ENCODE data around the gene SPTSSA.

Gene SPTSSA

DNA sequence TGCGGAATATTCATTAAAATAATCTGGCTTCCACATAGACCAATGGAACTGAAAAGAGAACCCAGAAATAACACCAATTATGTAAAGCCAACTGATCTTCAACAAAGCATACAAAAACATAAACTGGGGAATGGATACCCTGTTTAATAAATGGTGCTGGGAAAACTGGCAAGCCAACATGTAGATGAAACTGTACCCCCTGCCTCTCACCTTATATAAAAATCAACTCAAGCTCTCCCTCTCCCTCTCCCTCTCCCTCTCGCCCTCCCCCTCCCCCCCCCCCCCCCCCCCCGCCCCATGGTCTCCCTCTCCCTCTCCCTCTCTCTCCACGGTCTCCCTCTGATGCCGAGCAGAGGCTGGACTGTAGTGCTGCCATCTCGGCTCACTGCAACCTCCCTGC, 13.1 kb upstream of the SPTSSA start:
- DNase-seq, result no peak
- in situ Hi-C loops (cut with HindIII; ENCODE audit: low pct_ligation_motif_present, low pct_unique_long_range_greater_than_20kb, low sequenced_read_pairs), result no loop called here

DNA sequence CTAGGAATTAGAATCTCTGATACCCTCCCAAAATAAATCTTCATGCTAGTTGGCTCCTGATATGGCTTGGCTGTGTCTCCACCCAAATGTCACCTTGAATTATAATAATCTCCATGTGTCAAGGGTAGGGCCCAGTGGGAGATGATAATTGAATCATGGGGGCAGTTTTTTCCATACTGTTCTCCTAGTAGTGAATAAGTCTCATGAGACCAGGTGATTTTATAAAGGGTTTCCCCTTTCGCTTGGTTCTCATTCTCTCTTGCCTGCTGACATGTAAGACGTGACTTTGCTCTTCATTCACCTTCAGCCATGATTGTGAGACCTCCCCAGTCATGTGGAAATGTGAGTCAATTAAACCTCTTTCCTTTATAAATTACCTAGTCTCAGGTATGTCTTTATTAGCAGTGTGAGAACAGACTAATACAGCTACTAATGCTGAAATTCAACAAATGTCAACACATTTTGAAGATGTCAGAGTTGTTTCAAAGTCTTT, 12.2 kb upstream of the SPTSSA start:
- no peak for DNase-seq
- in situ Hi-C loops (cut with HindIII; ENCODE audit: low pct_ligation_motif_present, low pct_unique_long_range_greater_than_20kb, low sequenced_read_pairs), result no loop called here

DNA sequence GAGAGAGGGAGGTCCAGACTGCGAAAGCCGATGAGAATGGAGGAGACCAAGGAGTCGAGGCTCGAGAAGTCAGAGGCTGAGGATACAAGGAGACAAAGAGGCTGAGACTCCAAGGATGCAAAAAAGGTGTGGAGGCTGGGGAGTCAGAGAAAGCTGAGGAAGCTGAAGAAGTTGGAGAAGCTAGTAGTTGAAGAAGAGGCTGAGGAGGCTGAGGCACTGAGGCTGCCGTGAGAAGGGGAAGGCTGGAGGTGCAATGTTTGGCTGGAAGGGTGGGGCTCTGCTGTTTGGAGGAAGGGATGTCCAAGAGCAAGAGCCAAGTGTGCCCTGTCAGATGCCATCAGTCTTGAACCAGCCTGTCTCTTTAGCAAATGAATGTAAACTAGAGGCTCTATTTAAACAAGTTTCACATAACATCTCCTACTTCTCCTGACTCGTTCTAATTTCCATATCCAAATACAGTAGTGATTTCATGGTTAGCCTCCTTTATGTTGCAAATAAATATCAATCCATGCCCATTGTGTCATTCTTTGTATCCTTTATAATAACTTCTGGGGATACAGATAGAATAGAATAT, 10.8 kb upstream of the SPTSSA start:
- in situ Hi-C loops (cut with HindIII; ENCODE audit: low pct_ligation_motif_present, low pct_unique_long_range_greater_than_20kb, low sequenced_read_pairs), result no loop called here
- no peak for DNase-seq

DNA sequence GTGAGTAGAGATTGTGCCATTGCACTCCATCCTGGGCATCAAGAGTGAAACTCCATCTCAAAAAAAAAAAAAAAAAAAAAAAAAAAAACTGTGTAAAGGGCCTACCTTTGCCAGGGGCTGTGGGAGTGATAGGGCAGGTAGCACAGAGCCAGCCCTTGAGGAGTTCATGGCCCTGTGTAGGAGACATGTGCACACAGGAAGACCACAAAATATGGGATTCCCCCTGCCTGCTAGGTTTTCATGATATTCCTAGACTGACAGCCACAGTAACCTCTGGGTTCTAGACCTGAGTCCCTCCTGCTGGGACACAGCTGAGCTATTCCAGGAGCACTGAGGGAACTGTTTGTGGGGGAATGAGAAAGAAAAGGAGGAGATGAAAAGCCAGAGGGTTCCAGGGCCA, 8.3 kb upstream of the SPTSSA start:
- no peak for DNase-seq
- in situ Hi-C loops (cut with HindIII; ENCODE audit: low pct_ligation_motif_present, low pct_unique_long_range_greater_than_20kb, low sequenced_read_pairs), result no loop called here

DNA sequence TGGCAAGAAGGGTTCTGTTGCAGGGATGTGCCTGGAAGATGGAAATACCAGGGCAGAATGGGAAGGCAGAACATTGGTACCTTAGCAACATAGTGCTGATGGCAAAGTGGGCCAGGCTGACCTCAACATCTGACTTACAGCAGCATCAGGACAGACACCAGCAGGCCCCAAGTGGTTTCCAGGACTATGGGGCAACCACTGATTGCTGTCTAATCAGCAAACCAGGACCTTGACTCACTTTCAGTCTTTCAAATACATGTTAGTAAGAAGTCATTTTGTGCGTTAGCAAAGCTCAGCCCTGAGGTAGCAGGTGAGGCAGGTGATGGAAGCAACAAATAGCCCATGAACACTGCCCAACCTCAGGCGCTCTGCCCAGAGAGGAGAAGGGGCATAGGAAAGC, 4.7 kb upstream of the SPTSSA start:
- no peak for DNase-seq
- in situ Hi-C loops (cut with HindIII; ENCODE audit: low pct_ligation_motif_present, low pct_unique_long_range_greater_than_20kb, low sequenced_read_pairs), result no loop called here

DNA sequence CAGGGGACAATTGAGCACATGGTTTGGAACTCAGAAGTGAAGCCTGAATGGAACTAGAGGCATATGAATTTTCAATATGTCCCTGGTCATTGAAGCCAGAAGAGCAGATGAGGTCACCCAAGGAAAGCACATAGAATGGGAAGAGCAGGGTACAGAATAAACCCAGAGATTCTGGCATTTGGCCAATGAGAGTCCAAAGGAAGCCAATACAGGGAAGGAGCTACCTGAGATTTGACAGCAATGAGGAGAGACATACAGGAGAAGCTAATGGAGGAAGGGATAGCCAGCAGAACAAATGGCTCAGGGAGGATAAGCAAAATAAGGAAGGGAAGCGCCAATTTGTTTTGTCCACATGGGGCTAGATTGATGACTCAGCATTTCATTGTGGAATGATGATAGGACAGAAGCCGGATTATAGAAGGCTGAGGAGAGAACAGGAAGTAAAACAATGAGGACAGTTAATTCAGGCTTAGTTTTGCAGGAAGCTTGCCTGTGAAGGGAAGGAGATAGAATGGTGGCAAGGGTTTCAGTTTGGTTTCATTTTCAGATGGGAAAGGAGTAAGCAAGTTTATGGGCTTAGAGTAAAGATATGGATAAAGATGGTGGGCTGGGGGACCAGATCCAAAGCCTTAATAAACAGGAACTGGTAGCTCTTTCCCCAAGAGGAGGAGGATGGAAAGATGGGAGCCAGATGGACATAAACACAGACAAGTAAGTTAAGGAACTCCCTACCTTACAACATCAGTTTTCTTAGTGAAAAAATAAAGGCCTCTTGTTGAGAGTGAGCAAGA, 3.2 kb upstream of the SPTSSA start:
- in situ Hi-C loops (cut with HindIII; ENCODE audit: low pct_ligation_motif_present, low pct_unique_long_range_greater_than_20kb, low sequenced_read_pairs), result no loop called here
- DNase-seq, result peak; percentile 8

DNA sequence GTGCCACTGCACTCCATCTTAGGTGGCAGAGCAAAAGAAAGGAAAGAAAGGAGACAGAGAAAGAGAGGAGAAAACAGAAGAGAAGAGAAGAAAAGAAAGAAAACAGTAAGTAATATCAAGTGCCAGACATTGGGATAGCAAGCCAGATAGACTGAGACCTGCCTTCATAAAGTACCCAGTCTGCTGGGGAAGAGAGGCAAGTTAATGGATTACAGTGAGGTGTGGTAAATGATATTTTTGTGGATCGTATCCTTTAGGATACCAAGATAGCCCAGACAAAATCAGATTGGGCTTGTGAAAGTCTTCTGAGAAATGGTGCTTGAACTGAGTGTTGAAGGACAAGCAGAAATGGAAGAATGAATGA, 1.5 kb upstream of the SPTSSA start:
- in situ Hi-C loops (cut with HindIII; ENCODE audit: low pct_ligation_motif_present, low pct_unique_long_range_greater_than_20kb, low sequenced_read_pairs), result no loop called here
- no peak for DNase-seq

DNA sequence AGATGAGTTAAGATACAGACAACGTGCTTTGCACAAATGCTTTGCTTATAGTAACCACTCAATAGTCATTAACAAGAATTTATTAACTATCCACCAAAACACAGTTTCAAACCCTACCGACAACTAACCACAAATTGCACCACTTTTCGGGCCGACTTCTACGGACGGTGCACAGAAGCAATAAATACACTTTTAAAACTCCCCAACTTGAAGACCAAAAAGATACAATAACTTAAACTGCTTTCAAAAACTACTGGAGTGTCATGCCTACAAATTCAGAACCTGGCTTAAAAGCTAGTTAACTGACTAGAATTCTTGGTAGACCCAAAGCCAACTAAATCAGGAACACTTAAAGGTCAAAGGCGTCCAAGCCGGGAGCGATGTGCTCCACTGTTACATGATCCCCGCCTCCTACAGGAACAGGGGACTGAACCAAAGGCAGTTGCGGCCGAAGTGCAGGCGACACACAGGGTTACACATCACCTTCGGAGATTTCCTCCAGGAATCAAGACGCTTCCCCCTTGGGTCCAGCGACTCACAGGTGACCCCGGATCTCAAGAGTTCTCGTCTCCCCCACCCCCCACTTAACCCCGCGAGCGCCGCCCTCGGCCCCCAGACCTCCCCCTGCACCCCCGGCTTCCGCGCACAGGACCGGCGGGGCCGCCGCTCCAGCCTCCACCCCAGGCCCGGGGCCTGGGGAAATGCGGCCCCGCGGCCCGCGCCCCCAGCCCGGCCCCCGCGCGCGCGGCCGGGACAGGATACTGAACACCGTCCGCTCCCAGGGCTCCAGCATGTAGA, 507 bp downstream of the SPTSSA start:
- peak; percentile 52 for DNase-seq
- in situ Hi-C loops (cut with HindIII; ENCODE audit: low pct_ligation_motif_present, low pct_unique_long_range_greater_than_20kb, low sequenced_read_pairs), result no loop called here

DNA sequence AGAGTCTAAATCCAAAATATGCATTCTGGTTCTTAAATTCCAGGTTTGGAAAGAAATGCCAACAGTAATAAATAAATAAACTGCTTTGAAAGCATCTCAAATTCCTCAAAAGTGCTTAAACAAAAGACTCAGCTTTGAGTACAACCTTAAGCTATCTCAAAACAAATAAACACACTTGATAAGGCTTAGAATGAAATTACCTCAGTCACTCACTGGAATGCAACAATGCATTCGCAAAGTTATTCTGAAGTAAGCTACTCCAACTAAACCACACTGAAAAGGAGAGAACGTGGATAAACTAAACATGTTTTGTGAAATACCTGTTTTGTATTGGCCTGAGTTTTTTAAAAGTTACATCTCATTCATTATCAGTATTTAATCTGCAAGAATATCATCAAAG, 1.2 kb downstream of the SPTSSA start:
- peak; percentile 10 for DNase-seq
- in situ Hi-C loops (cut with HindIII; ENCODE audit: low pct_ligation_motif_present, low pct_unique_long_range_greater_than_20kb, low sequenced_read_pairs), result no loop called here

DNA sequence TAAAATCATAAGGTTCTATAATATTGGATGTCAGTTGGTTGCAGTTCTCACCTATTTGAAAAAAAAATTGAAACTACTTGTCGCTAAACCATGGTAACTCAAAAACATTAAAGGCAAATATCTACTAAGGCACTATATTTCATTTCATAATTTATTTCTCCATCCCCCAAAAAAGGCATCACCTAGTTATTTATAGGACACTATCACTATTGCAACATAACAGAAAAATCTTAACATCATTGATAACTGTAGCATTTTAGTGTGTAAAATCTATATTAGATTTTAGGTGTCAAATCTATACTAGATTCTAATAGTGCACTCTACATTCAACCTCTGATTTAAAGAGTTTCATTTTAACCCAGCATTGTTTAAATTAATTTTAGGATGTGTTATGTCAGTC, 1.7 kb downstream of the SPTSSA start:
- in situ Hi-C loops (cut with HindIII; ENCODE audit: low pct_ligation_motif_present, low pct_unique_long_range_greater_than_20kb, low sequenced_read_pairs), result no loop called here

DNA sequence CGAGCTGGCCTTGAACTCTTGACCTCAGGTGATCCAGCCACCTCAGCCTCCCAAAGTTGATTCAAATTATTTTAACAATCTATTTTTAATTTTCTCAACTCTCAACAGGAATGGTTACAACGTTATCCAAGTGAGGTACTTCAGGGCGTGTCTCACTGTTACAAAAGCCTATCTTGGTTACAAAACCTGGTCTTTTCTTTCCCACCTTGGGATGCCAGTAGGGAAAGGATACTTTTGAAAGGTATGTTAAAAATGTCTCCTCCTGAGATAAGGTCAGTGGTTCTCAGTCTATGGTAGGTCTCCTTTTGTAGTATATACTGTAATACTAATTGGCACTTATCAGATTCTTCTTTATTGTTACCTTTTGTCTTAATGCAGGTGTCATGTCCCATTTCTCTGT, 4.9 kb downstream of the SPTSSA start:
- in situ Hi-C loops (cut with HindIII; ENCODE audit: low pct_ligation_motif_present, low pct_unique_long_range_greater_than_20kb, low sequenced_read_pairs), result no loop called here
- DNase-seq, result no peak

More for the DNA sequence above, 1.7 kb downstream of the SPTSSA start:
- no peak for DNase-seq

DNA sequence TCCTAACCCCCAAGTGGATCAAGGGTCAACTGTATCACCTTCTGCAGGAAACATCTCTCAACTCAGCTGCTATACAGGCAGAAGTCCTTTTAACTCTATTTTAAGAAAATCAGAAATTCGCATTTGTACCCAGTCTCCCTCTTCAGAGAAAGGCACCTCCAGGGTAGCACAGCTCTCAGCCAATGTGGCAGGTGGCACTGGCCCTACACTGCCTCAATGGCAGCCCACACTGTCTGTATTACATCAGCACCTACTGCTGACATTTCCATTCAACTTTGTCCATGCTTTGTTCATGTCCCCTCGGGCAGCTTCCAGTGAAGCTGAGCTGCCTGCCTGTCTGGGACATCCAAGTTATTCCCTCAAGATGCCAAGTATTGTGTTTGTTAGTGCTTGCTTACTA, 8.8 kb downstream of the SPTSSA start:
- in situ Hi-C loops (cut with HindIII; ENCODE audit: low pct_ligation_motif_present, low pct_unique_long_range_greater_than_20kb, low sequenced_read_pairs), result no loop called here
- no peak for DNase-seq

DNA sequence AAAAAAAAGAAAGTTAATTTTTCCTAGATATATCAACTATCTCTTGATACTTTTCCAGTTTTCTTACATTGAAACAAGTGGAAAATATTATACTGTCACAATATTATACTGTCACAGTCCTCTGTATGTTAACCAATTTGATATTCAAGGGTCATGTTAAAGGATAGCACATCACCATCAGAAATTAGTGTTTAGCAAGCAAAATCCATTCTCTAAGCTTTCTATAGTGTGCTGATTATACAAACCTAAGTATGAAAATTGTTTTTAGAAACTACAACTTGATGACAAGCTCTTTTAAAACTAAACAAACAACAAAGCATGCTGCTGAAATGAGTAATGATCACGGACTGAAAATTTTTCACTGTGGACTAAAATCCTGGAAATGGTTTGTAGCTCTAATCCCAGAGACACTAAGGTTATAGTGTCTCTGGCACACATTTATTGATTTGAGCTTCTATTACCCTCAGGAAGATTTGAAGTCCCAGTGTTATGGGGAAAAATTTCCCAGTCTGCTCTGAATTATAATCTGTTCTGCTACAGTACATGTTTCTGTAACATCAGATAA, 9.7 kb downstream of the SPTSSA start:
- in situ Hi-C loops (cut with HindIII; ENCODE audit: low pct_ligation_motif_present, low pct_unique_long_range_greater_than_20kb, low sequenced_read_pairs), result no loop called here
- DNase-seq, result no peak

DNA sequence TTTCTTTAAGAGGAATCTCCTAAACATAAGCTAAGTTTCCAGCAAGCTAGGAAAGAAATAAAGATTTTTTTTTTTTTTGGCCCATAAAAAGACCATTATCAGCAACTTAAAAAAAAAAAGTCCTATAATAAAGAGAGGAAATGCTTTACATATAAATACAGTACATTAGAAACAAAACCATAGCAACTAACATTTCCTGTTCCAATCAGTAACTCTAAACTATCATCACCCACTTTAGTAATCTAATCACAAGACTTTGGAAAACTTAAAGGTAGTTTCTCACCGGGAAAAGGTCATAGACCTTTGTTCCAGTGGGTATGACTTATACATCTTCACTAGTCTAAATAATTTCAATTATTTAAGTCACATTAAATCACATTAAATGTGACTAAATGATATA, 11.1 kb downstream of the SPTSSA start:
- no peak for DNase-seq
- in situ Hi-C loops (cut with HindIII; ENCODE audit: low pct_ligation_motif_present, low pct_unique_long_range_greater_than_20kb, low sequenced_read_pairs), result no loop called here

DNA sequence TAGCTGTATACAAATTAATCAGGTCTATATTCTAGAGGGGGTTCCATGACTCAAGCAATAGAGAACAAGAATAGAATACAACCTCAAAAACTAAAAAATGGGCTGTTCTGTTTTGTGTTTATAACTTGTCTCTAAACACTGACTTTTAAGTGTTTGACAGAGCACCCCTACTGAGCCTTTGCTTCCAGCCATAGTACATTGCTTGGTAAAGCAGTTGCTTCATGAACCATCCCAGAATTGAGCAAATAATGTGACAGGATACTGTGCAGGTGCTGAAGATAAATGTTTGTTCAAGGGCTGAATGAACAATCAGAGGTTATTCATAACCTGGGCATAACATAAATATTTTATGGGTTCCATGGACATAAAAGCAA, 11.5 kb downstream of the SPTSSA start:
- in situ Hi-C loops (cut with HindIII; ENCODE audit: low pct_ligation_motif_present, low pct_unique_long_range_greater_than_20kb, low sequenced_read_pairs), result no loop called here
- no peak for DNase-seq

DNA sequence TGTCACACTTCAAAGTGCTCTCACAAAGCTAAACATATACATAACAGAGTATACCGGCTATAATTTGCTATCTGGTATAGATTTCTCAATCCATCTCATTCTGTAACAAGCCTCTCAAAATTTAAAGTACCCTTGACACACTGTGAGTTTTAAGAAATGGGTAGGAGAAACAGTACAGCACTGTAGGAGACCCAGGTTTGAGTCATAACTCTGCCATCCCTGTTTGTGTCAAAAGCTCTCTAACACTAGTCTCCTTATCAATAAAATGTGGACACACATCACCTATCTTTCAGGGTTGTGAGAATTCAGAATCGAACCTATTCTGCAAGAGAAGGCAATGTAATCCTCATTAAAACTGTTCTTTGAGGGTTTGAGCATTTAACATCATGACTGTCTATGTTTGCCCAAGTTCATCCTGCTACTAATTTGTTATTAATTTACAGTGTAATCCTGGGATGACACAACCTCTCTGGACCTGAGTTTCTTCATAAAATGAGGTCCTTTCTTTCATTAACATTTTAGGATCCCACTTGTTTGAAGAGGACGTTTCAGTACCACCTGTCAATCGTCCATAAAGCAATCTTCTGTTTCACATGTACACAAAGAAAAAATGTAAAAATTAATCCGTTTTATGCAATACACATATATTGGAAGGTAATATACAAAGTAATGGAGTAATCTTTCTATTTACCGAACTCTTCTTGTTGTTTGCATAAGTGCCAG, 12.1 kb downstream of the SPTSSA start:
- DNase-seq, result no peak
- in situ Hi-C loops (cut with HindIII; ENCODE audit: low pct_ligation_motif_present, low pct_unique_long_range_greater_than_20kb, low sequenced_read_pairs), result no loop called here

DNA sequence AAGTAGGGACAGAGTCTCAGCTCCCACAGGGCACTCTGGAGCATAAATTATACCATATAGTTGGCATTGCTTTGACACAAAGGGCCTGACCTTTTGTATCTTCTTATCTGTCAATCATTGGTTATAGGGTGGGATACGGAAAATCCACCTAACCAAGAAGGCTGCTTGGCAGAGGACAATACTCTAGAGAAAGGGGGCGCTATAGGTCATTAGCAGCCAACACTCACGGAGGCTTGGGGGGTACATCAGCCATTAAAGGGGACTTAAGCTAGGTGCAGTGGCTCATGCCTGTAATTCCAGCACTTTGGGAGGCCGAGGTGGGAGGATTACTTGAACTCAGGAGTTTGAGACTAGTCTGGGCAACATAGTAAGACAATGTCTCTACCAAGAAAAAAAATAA, 22.9 kb downstream of the SPTSSA start:
- in situ Hi-C loops (cut with HindIII; ENCODE audit: low pct_ligation_motif_present, low pct_unique_long_range_greater_than_20kb, low sequenced_read_pairs), result no loop called here
- no peak for DNase-seq

DNA sequence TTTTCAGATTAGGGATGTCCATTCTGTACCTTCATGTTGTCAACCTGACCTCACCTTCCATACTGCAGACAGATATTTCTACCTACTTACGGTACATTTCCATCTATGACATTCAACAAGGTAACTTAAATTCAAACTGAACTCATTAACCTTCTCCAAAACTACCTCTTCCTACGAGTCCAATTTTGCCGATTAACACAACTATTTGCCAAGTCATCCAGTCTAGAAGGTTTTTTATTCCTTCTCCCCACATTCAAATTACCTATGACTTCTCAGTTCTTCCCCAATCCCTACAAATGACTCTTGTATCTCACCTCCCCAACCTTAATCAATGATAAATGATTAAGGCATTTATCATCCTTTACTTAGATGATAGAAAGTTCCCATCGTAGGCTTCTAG, 23.6 kb downstream of the SPTSSA start:
- in situ Hi-C loops (cut with HindIII; ENCODE audit: low pct_ligation_motif_present, low pct_unique_long_range_greater_than_20kb, low sequenced_read_pairs), result no loop called here

DNA sequence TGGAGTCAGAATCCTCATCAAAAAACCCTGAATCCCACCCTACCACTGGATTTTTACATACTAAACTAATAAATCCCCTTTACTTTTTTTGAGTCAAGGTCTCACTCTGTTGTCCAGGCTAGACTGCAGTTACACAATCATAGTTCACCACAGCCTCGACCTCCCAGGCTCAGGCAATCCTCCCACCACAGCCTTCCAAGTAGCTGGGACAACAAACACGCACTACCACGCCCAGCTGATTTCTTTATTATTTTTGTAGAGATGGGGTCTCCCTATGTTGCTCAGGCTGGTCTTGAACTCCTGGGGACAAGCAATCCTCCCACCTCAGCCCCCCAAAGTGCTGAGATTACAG, 24.3 kb downstream of the SPTSSA start:
- in situ Hi-C loops (cut with HindIII; ENCODE audit: low pct_ligation_motif_present, low pct_unique_long_range_greater_than_20kb, low sequenced_read_pairs), result no loop called here
- no peak for DNase-seq

More for the DNA sequence above, 23.6 kb downstream of the SPTSSA start:
- no peak for DNase-seq

All from ACHN (cell line).